MM.1S (cell line): ENCODE data around the gene TMEM209.
"Not testable (repeated sequence)": the region's sequence is repeated elsewhere in the genome, so short reads cannot be mapped to it uniquely, and the experiment has no call there.

Source experiments
- DNase-seq: peaks from one replicate; pipeline ENCODE4 v3.0.0-alpha.2; 2015
- H2AFZ ChIP-seq: fragments of 300-600 bp; sonication (generic); 2 replicates; pipeline ENCODE4 v1.6.0; 2016; ENCODE audit warnings: antibody characterized with exemption, low read length
- H3F3A ChIP-seq: fragments of 300-600 bp; sonication (generic); 2 replicates; pipeline ENCODE4 v1.6.1; 2016; ENCODE audit warnings: mild to moderate bottlenecking, antibody characterized with exemption, low read length, moderate library complexity, mixed read lengths; ENCODE audit not compliant: insufficient read depth
- H3K27ac ChIP-seq: fragments of 300-600 bp; sonication (generic); 2 replicates; pipeline ENCODE4 v1.5.1; 2016; ENCODE audit warnings: mild to moderate bottlenecking, low read length
- H3K27me3 ChIP-seq: fragments of 300-600 bp; sonication (generic); replicated peaks from 2 replicates; pipeline ENCODE4 v1.6.0; 2016; ENCODE audit warnings: low read length; ENCODE audit not compliant: insufficient read depth
- H3K36me3 ChIP-seq: fragments of 300-600 bp; sonication (generic); replicated peaks from 2 replicates; pipeline ENCODE4 v1.6.1; 2016; ENCODE audit warnings: mild to moderate bottlenecking, low read length, mixed read lengths; ENCODE audit not compliant: insufficient read depth
- H3K4me1 ChIP-seq: fragments of 300-600 bp; sonication (generic); 2 replicates; pipeline ENCODE4 v1.6.1; 2016; ENCODE audit warnings: low read length, mixed read lengths
- H3K4me2 ChIP-seq: fragments of 300-600 bp; sonication (generic); 2 replicates; pipeline ENCODE4 v1.6.0; 2016; ENCODE audit warnings: low read depth, low read length
- H3K4me3 ChIP-seq: fragments of 300-600 bp; sonication (generic); 2 replicates; pipeline ENCODE4 v1.5.1; 2016; ENCODE audit warnings: low read length, mixed read lengths
- H3K79me2 ChIP-seq: fragments of 300-600 bp; sonication (generic); 2 replicates; pipeline ENCODE4 v1.6.1; 2016; ENCODE audit warnings: mixed run types, low read length, mixed read lengths
- H3K9ac ChIP-seq: fragments of 300-600 bp; sonication (generic); 2 replicates; pipeline ENCODE4 v1.6.1; 2016; ENCODE audit warnings: low read length, mixed read lengths
- H3K9me2 ChIP-seq: fragments of 300-600 bp; sonication (generic); replicated peaks from 2 replicates; pipeline ENCODE4 v1.6.1; 2016; ENCODE audit warnings: mild to moderate bottlenecking, low read length, mixed read lengths; ENCODE audit not compliant: insufficient read depth
- H3K9me3 ChIP-seq: fragments of 300-600 bp; sonication (generic); replicated peaks from 2 replicates; pipeline ENCODE4 v1.6.1; 2016; ENCODE audit warnings: mild to moderate bottlenecking, low read length, mixed read lengths; ENCODE audit not compliant: insufficient read depth
- H4K20me1 ChIP-seq: fragments of 300-600 bp; sonication (generic); 2 replicates; pipeline ENCODE4 v1.6.1; 2016; ENCODE audit warnings: mild to moderate bottlenecking, low read length, moderate library complexity, mixed read lengths; ENCODE audit not compliant: insufficient read depth
- CTCF ChIP-seq: fragments of 300-600 bp; sonication (generic); IDR thresholded peaks from 2 replicates; pipeline ENCODE4 v1.5.1; 2016; ENCODE audit warnings: antibody characterized with exemption, low read length, mixed read lengths
- EZH2 ChIP-seq: fragments of 300-600 bp; sonication (generic); optimal IDR thresholded peaks from 2 replicates; pipeline ENCODE3; 2017; ENCODE audit warnings: low read depth, mild to moderate bottlenecking, antibody characterized with exemption, low read length, mixed read lengths
- EZH2phosphoT487 ChIP-seq: fragments of 300-600 bp; sonication (generic); IDR thresholded peaks from 2 replicates; pipeline ENCODE4 v1.6.1; 2018; ENCODE audit warnings: antibody characterized with exemption, low read length

Gene TMEM209

GRCh38 chr7:130148561-130148960, 56.6 kb downstream of the TMEM209 start:
- no peak overlapping the region for H3K4me3 ChIP-seq
- no peaks in the 10 kb centered on the region for H3K9me3 ChIP-seq
- H3K79me2 ChIP-seq: no peaks in the 10 kb centered on the region
- H3K4me1 ChIP-seq: no peaks in the 10 kb centered on the region
- DNase-seq: no peak
- no peak overlapping the region for H3K9ac ChIP-seq
- no peaks in the 10 kb centered on the region for H4K20me1 ChIP-seq
- no peaks in the 10 kb centered on the region for H3K27me3 ChIP-seq
- no peak for TF ChIP-seq EZH2phosphoT487
- no peak for TF ChIP-seq CTCF
- H2AFZ ChIP-seq: no peak overlapping the region
- no peaks in the 10 kb centered on the region for H3K9me2 ChIP-seq
- no peaks in the 10 kb centered on the region for H3F3A ChIP-seq
- no peaks in the 10 kb centered on the region for H3K36me3 ChIP-seq
- no peak overlapping the region for H3K4me2 ChIP-seq
- no peak overlapping the region for H3K27ac ChIP-seq

GRCh38 chr7:130147710-130148325, 57.4 kb downstream of the TMEM209 start:
- H3F3A ChIP-seq: no peaks in the 10 kb centered on the region
- no peak overlapping the region for H3K4me2 ChIP-seq
- H3K36me3 ChIP-seq: no peaks in the 10 kb centered on the region
- no peaks in the 10 kb centered on the region for H3K79me2 ChIP-seq
- no peaks in the 10 kb centered on the region for H4K20me1 ChIP-seq
- DNase-seq: no peak
- TF ChIP-seq EZH2phosphoT487 (no peak), CTCF (no peak), EZH2 (no peak)
- no peak overlapping the region for H3K27ac ChIP-seq
- H3K9me2 ChIP-seq: no peaks in the 10 kb centered on the region
- no peaks in the 10 kb centered on the region for H3K4me1 ChIP-seq
- no peak overlapping the region for H3K4me3 ChIP-seq
- H2AFZ ChIP-seq: no peak overlapping the region
- H3K9me3 ChIP-seq: no peaks in the 10 kb centered on the region
- no peaks in the 10 kb centered on the region for H3K27me3 ChIP-seq
- H3K9ac ChIP-seq: no peak overlapping the region

GRCh38 chr7:130146693-130147405, 58.4 kb downstream of the TMEM209 start:
- TF ChIP-seq EZH2phosphoT487: no peak
- no peak for TF ChIP-seq EZH2
- no peak for TF ChIP-seq CTCF
- H3K9ac ChIP-seq: no peak overlapping the region
- no peaks in the 10 kb centered on the region for H3K27me3 ChIP-seq
- no peak overlapping the region for H2AFZ ChIP-seq
- H3K4me2 ChIP-seq: no peak overlapping the region
- no peaks in the 10 kb centered on the region for H3F3A ChIP-seq
- H3K36me3 ChIP-seq: no peaks in the 10 kb centered on the region
- no peaks in the 10 kb centered on the region for H3K9me3 ChIP-seq
- no peaks in the 10 kb centered on the region for H3K4me1 ChIP-seq
- H3K4me3 ChIP-seq: no peak overlapping the region
- no peaks in the 10 kb centered on the region for H3K79me2 ChIP-seq
- no peak for DNase-seq
- H3K9me2 ChIP-seq: no peaks in the 10 kb centered on the region
- no peaks in the 10 kb centered on the region for H4K20me1 ChIP-seq
- no peak overlapping the region for H3K27ac ChIP-seq

- H3K9me3 ChIP-seq, H3K9ac ChIP-seq, H3K27ac ChIP-seq, H3K4me2 ChIP-seq, H3K79me2 ChIP-seq, DNase-seq, H4K20me1 ChIP-seq, H3F3A ChIP-seq, H3K9me2 ChIP-seq, H3K4me3 ChIP-seq, H3K36me3 ChIP-seq, H3K27me3 ChIP-seq, H2AFZ ChIP-seq, H3K4me1 ChIP-seq: not testable (repeated sequence)
Observed at GRCh38 chr7:130146142-130146541, 59.1 kb downstream of the TMEM209 start.
